Uterus (tissue), 4 donors: ENCODE data around the gene ALDH1A3. TPM values are rescaled to one million over a fixed set of nuclear protein-coding genes. Genes with fewer than 3 reads are reported as not detected.
A peak's percentile ranks its signal among the peaks of the same experiment; 100 is the strongest.

ENCODE experiments used
- DNase-seq, 2 donors: peaks; one replicate each; pipeline ENCODE4 v3.0.0-alpha.2; 2019 to 2020
- H3K27ac ChIP-seq, 2 donors: fragments of 200-600 bp; sonication (generic); 1 replicate in 1 of 2; 2 replicates in 1 of 2; pipeline ENCODE4 v1.5.1; 2016 to 2018
- H3K27me3 ChIP-seq, 2 donors: fragments of 200-600 bp; sonication (generic); one replicate each; pipeline ENCODE4 v1.5.1; 2018 to 2019; ENCODE audit warnings: control low read depth in 1 of 2
- H3K36me3 ChIP-seq, 2 donors: fragments of 200-600 bp; sonication (generic); one replicate each; pipeline ENCODE4 v1.5.1; 2019; ENCODE audit warnings: control low read depth in 1 of 2
- H3K4me1 ChIP-seq, 2 donors: fragments of 200-600 bp; sonication (generic); one replicate each; pipeline ENCODE4 v1.5.1; 2018 to 2019; ENCODE audit warnings: control low read depth in 1 of 2
- H3K4me3 ChIP-seq, 2 donors: fragments of 200-600 bp; sonication (generic); 1 replicate in 1 of 2; 2 replicates in 1 of 2; pipeline ENCODE4 v1.5.1; 2018 to 2019; ENCODE audit warnings: mild to moderate bottlenecking in 1 of 2
- H3K9me3 ChIP-seq, 2 donors: fragments of 200-600 bp; sonication (generic); one replicate each; pipeline ENCODE4 v1.5.1; 2019; ENCODE audit warnings: control low read depth in 1 of 2
- POLR2A ChIP-seq, 2 donors: fragments of 450-650 bp; IDR thresholded peaks; one replicate each; pipeline ENCODE4 v1.6.1; 2016; ENCODE audit warnings: antibody characterized with exemption in 2 of 2, mild to moderate bottlenecking in 1 of 2, moderate library complexity in 1 of 2
- intact Hi-C: fragments of 100-400 bp; cut with DNase I; formaldehyde crosslinking; loops from one replicate; pipeline ENCODE4 v1.15.1; 2023; ENCODE audit warnings: low total_unique reads
- total RNA-seq, 4 donors: library from RNA; depleted of rRNA in 3 of 4; stranded (reverse); fragments of >200 nt in 3 of 4; gene quantifications; one replicate each; pipeline versions ENCODE4 v1.1.0 to v1.2.4, GENCODE V29; 2014 to 2023
- TF ChIP-seq, protein P1 (sequence below), 4 experiments: fragments of 200-600 bp in 2 of 4; fragments of 450-650 bp in 2 of 4; sonication (generic) in 2 of 4; IDR thresholded peaks; one replicate each; pipeline ENCODE4 v1.5.1; 2016 to 2019; ENCODE audit warnings: antibody characterized with exemption in 4 of 4, mild to moderate bottlenecking in 2 of 4, moderate library complexity in 1 of 4
- donor health status: DM: yes; HTN: yes; CAD: no.

Gene ALDH1A3
- total RNA-seq: 10 to 100 TPM; 15.6 to 55.2 (median 26.4) TPM

DNA sequence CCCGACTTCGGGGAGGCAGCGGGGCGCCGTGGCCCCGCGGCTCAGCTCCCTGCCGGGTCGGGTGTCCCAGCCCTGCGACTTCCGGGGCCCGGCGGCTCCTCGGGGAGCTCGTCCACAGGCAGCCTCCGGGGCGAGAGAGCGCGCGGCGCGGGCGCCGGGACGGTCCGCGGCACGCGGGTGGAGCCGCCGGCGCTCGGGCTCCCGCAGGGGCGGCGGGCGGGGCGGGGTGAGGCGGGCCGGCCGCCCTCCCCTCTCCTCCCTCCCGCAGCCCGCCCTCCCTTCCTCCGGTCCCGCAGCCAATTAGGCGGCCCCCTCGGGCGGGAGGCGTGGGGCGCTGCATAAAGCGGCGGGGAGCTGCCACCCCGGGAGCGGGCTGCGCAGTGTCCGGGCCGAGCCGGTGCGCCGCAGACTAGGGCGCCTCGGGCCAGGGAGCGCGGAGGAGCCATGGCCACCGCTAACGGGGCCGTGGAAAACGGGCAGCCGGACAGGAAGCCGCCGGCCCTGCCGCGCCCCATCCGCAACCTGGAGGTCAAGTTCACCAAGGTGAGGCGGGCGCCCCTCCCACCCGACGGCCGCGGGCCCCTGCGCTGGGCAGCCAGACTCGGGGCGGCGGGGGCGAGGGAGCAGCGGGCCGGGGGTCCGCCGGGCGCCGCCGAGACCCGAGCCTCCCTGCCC is at the start of gene ALDH1A3:
TSS of gene ALDH1A3 (plus strand) at position 368 of the 675 bp plus-strand sequence. CDS start at position 445, 77 bp downstream.
- H3K27ac ChIP-seq: peak within 1 kb of the TSS; percentile 42 to 51
- no peaks in the 10 kb centered on the region for H3K9me3 ChIP-seq
- TF ChIP-seq POLR2A (IDR thresholded peaks at IDR 0.05): peak in 1 of 2 donors; percentile 62
- TF ChIP-seq, protein P1, sequence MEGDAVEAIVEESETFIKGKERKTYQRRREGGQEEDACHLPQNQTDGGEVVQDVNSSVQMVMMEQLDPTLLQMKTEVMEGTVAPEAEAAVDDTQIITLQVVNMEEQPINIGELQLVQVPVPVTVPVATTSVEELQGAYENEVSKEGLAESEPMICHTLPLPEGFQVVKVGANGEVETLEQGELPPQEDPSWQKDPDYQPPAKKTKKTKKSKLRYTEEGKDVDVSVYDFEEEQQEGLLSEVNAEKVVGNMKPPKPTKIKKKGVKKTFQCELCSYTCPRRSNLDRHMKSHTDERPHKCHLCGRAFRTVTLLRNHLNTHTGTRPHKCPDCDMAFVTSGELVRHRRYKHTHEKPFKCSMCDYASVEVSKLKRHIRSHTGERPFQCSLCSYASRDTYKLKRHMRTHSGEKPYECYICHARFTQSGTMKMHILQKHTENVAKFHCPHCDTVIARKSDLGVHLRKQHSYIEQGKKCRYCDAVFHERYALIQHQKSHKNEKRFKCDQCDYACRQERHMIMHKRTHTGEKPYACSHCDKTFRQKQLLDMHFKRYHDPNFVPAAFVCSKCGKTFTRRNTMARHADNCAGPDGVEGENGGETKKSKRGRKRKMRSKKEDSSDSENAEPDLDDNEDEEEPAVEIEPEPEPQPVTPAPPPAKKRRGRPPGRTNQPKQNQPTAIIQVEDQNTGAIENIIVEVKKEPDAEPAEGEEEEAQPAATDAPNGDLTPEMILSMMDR (IDR thresholded peaks at IDR 0.05): peak in 1 of 4 experiments; percentile 1
- H3K36me3 ChIP-seq: no peaks in the 10 kb centered on the region
- H3K27me3 ChIP-seq: no peaks in the 10 kb centered on the region
- intact Hi-C loops: loop anchor here (10.0 kb wide), 1 partner anchor 215 kb away; no protein-coding TSS in a partner anchor
- peaks cover 0 to 6% of the 10 kb centered on the region in 2 donors for H3K4me1 ChIP-seq
- DNase-seq: peak; percentile 45 to 50
- peak within 1 kb of the TSS; percentile 39 to 50 for H3K4me3 ChIP-seq

DNA sequence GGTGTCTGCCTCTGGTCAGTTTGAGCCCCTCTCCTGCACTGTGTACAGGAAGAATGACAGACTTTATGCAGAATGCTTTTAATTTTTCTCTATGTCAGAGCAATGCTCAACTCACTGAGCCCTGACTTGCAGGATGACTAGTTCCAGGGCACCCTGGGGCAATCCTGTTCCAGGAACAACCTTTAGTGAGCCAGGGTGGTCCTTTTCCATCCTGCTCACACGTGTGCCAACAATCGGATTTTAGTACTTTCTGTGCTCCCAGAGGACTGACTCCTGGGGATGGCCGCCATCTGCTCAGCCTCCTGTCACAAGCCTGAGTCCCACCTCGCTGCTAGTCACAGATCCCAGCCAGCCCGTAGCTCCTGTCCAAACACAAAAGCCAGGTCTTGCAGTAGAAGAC is 48.2 kb upstream of the ALDH1A3 start:
- no peak for DNase-seq
- H3K4me3 ChIP-seq: no peak overlapping the region
- TF ChIP-seq, protein P1 (IDR thresholded peaks at IDR 0.05): no peak
- TF ChIP-seq POLR2A (IDR thresholded peaks at IDR 0.05): no peak
- H3K27me3 ChIP-seq: no peaks in the 10 kb centered on the region
- H3K36me3 ChIP-seq: no peaks in the 10 kb centered on the region
- H3K9me3 ChIP-seq: peaks cover 0 to 5% of the 10 kb centered on the region in 2 donors
- intact Hi-C loops: no loop called here
- H3K27ac ChIP-seq: no peak overlapping the region
- H3K4me1 ChIP-seq: no peaks in the 10 kb centered on the region

DNA sequence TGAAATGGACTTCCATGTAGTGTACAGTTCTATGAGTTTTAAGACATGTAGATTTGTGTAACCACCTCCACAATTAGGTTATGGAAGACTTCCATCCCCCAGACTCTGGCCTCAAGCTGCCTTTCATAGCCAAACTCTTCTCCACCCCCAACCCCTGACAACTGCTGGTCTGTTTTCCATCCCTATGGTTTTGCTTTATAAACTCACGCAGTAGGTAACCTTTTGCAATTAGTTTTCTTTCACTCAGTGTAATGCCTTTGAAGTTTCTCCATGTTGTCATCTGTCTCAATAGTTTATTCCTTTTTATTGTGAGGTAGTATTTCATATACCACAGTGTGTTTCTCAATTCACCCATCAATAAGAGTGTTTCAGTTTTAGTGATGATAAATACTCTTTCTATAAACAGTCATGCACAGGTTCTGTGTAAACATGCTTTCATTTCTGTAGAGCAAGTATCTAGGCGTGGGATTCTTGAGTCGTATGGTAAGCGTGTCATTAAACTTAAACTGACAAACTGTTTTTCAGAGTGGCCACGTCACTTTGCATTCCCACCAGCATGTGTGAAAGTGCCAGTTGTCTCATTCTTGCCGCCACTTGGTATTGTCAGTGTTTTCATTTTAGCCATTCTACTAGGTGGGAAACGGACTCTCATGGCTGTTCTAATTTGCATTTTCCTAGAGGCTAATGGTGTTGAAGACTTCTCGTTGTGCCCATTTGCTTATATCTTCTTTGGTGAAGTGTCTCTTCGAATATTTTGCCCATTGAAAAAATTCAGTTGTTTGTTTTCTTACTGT is 47.3 kb upstream of the ALDH1A3 start:
- Histone ChIP-seq H3K4me1 (no peaks in the 10 kb centered on the region), H3K4me3 (no peak overlapping the region), H3K36me3 (no peaks in the 10 kb centered on the region), H3K27ac (no peak overlapping the region), H3K9me3 (peaks cover 0 to 5% of the 10 kb centered on the region in 2 donors), H3K27me3 (no peaks in the 10 kb centered on the region)
- intact Hi-C loops: no loop called here
- no peak for TF ChIP-seq POLR2A (IDR thresholded peaks at IDR 0.05)
- TF ChIP-seq, protein P1 (IDR thresholded peaks at IDR 0.05): no peak
- DNase-seq: no peak

DNA sequence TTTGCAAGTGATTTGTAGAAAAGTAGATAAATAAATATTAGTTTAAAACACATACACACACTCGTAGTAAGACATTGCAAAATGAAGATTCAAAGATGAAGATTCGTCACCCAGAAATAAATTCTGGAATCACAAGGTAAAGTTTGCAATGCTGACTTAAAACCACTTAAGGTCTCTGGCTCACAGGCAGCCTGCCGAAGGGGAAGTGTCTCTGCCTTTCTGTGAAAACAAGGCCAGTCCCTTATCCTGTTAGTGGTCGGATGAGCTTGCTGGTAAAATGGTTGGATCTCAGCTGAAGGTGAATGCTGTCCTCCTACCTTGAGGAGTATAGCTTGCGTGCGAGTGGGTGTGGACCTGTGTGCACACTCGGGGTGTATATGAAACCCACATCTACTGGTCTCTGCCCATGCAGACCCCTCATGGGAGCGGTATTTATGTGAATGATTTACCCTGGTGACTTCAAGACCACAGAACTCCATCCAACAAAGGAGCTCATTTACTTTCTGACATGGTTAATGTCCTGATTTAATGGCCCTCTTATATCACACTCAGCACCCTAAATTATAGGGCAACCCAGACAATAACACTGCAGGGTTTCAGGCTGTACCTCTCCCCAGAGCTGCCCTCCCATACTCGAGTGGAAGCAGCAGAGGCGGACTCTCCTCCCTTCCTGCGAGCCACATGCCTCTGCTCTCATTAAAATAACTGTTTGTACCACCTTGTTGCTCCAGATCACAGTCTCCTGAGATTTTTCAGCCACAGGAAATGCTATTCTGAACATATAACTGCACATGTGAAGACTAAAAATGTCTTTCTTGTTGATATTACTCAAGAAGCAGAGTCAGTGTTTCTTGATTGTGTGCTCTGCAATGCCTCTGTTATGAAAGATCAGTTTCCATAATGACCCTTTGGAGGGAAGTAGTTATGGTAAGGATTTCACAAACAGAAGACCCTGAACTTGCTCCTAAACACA is 45.9 kb upstream of the ALDH1A3 start:
- no peak overlapping the region for H3K27ac ChIP-seq
- TF ChIP-seq POLR2A (IDR thresholded peaks at IDR 0.05): no peak
- TF ChIP-seq, protein P1 (IDR thresholded peaks at IDR 0.05): no peak
- H3K9me3 ChIP-seq: no peaks in the 10 kb centered on the region
- no peak overlapping the region for H3K4me3 ChIP-seq
- DNase-seq: no peak
- H3K4me1 ChIP-seq: no peaks in the 10 kb centered on the region
- intact Hi-C loops: no loop called here
- no peaks in the 10 kb centered on the region for H3K36me3 ChIP-seq
- H3K27me3 ChIP-seq: no peaks in the 10 kb centered on the region
